ENCODE results near the gene PPP2R5C.
A peak's percentile ranks its signal among the peaks of the same experiment; 100 is the strongest.
"Not testable (repeated sequence)": the region's sequence is repeated elsewhere in the genome, so short reads cannot be mapped to it uniquely, and the experiment has no call there.

Gene PPP2R5C

DNA sequence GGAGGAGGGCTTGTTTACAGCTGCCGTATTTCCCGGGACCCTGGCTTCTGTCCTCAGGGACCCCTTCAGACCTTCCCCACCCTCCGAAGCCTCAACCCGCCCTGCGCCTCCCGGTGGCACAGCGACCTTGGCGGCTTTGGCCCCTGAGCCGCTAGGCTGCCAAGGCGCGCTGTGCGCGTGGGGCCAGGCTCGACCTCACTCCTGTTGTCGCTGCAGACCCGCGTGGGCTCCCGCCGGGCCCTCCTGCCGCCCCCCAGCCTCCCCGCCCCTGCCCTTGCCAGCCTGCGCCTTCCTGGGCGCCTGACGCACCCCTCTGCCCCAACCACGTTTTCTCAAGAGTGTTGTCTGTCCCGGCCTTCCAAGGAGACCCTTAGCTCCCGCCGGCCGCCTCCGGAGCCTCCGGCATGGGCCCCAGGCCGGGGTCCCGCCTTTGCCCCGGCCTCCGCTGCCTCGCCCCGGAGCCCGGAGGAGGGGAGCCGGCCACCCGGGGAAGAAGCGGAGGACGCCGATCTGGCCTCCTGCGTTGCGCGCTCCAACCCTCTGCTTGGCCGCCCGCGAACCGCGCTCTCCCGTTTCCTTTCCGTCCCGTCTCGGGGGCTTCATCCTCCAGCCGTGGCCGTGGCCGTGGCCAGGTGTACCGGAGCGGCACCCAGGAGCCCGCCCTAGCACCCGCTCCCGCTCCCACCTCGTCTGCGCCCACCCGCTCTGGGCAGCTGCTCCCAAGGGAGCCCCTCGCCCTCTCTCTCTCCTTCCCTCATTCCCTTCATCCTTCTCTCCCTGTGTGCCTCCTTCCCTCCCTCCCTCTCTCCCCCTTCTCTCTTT, 19.9 kb downstream of the PPP2R5C start:
- DNase-seq (ENCODE audit: low read depth): no peak

DNA sequence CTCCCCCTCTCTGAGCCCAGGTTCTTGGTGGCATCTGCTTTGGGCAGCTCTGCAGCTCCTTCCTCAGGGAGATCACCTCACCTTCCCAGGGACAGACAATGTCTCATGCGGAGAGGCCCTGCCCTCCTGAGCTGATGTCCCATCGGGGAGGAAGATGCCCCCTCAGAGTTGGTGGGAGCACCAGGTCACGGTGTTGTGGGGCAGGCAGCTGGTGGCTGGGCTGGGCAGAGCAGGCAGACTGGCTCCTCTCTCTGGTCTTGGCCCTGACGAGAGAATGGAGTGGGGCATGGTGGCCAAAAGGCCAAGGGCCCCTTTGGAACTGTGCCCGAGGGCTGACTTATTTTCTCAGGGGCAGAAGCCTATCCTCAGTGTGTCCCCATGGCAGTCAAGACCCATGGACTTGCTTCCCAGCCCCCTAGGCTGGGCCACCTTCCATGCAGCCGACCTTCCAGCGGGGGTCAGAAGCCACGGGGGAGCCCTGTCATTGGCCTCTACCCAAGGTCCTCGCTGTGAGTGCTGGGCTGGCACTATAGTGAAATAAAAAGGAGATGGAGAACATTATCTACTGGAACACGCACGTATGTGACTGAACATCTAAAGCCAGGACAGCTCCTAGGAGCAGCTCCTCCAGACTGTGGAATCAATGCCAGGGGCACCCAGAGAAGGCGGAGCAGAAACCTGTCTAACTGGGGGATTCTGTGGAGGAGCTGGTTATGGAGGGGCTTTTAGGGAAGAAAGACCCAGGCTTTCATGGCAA, 21.9 kb downstream of the PPP2R5C start:
- DNase-seq (ENCODE audit: low read depth): no peak

DNA sequence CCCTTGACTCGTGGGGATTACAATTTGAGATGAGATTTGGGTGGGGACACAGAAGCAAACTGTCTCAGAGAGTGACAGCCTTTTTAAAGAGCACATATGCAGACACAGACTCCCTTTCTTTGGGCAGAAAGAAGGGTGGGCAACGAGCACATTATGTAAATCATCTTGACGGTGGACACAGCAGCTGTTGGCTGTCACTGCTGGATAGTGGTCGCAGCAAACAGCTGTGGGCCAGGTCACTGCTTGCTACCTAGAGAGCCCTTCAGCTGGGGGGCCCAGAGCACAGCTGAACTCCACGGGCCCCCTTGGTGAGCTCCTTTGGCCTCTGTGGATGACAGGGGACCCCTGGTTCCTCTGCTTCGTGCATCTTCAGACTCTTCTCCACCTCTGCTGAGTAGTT, 23.1 kb downstream of the PPP2R5C start:
- no peak for DNase-seq (ENCODE audit: low read depth)

DNA sequence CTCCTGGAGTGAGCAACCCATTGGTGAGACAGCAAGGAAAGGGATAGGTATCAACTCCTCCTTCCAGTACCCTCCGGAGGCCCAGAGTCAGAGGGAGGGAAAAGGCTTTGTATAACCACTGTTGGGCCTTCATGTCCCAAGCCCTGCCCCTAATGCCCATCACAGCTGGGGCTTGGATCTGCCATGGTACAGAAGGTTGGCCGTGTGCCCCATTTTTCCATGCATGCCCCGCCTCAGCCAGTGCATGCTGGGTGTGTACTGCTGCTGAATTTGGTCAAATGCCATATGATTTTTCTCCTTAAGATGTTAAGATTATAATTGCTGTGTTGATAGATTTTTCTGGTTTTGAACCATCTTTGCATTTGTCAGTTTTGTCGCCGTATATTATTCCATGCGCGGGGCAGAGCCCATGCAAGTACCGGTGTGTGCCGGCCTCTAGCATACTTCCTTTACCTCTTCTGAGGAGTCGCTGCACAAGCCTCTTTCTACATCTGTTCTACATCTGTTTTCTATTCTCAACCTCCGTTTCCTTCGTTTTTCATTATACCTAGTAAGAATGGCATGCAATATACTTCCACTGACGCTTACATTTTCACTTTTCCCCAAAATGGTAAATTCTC, 26.6 kb downstream of the PPP2R5C start:
- DNase-seq (ENCODE audit: low read depth): no peak

DNA sequence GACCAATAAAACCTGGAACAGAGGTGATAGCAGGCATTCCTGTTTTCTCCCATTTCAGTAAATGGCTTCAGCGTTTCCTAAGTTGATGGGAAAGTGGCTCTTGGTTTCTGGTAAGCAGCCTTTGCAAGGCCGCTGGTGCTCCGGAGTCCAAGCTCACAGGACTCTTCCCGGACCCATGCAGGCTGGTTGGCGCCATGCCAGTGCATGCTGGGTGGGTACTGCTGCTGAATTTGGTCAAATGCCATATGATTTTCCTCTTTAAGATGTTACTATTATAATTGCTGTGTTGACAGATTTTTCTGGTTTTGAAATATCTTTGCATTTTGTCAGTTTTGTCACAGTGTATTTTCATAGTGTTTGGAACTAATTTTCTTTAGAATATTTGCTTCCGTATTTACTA, 27.7 kb downstream of the PPP2R5C start:
- no peak for DNase-seq (ENCODE audit: low read depth)

DNA sequence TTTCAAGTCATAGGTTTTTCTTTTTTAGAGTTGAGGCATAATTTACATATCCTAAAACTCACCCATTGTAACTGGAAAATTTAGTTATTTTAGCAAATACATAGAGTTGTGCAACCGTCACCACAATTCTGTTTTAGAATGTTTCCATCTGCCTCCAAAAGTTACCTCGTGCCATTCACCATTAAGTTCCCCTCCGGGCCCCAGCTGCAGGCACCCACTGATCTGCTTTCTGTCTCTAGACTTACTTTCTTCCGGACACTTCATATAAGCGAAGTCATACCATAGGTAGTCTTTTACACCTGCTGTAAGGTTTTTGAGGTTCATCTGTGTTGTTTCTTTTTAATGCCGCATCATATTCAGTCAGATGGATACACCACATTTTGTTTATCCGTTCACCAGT, 28.7 kb downstream of the PPP2R5C start:
- no peak for DNase-seq (ENCODE audit: low read depth)

DNA sequence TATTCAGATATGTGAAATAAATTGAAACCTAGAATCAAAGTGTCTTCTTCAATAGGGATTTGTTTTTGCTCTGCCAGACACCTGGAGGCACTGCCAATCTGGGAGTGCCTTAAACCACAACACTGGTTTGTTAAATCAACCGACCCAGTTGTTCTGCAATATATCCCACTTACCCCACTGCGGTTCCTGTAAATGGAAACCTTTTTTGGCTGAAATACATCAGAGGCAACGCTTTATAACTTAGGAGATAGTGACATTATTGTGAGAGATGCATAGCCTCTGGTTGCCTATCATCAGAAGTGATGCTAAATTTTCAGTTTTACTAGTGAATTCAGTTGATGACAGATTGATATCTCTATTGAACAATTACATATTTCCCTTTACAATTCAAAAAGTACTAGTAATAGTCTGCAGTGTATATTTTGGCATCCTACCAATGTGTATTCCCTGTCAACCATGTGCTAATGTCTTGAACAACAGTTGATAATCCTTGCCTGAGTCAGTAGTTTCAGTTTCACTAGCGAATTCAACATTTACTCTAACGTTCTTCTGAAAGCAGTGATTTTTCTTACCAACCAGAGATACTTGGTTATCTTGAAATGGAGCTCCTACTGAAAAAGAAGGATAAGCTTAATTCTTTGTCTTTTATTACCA, 30.5 kb downstream of the PPP2R5C start:
- DNase-seq (ENCODE audit: low read depth): no peak

DNA sequence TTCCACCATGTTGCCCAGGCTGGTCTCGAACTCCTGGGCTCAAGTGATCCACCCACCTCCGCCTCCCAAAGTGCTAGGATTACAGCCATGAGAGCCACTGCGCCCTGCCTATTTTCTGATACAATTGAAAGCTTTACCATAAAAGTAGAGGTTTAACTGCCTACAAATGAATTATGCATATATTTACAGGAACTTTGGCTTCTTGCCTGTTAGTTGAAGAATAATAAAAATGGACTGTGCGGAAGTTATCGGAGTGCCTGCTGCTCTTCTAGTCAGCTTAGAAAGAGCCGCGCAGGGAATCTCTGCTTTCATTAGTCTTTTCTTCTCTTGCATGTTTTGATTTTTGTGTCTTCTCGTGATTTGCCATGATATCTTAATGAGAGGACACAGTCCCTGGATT, 34.5 kb downstream of the PPP2R5C start:
- no peak for DNase-seq (ENCODE audit: low read depth)

DNA sequence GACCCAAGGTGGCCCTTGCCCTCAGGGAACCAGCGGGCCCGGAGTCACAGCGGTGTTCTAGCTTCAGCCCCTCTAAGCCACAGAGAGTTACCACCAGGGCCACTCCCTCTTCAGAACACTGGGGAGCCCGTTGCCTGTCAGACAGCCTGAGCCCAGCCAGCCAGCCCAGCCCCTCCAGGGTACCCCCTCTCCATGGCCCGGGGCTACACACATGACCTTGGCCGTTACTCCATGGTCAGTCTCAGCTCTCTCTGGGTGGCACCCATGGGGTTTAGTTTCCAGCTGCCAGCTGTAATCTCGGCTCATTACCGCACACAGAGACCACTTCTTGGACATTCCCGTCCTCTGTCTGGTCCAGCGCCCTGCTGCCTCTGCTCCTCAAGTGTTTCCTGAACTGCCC, 35.0 kb downstream of the PPP2R5C start:
- DNase-seq (ENCODE audit: low read depth): no peak

DNA sequence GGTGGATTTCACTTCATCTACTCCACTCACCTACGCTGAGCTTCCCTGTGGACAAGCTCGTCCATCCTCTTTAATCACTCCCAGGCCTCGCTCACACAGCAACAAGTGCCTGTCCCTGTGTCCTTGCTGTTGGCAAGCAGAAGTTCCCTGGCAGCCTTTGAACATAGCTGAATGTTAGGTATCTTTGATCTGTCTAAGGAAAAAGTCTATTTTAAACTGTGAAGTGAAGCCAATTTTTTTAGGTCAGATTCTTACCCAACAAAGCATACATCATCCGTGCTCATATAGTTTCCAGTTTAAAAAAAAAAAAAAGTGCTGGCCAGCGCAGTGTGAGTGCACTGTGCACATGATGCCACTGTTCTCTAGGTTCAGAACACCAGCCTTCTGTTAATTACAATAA, 36.3 kb downstream of the PPP2R5C start:
- no peak for DNase-seq (ENCODE audit: low read depth)

DNA sequence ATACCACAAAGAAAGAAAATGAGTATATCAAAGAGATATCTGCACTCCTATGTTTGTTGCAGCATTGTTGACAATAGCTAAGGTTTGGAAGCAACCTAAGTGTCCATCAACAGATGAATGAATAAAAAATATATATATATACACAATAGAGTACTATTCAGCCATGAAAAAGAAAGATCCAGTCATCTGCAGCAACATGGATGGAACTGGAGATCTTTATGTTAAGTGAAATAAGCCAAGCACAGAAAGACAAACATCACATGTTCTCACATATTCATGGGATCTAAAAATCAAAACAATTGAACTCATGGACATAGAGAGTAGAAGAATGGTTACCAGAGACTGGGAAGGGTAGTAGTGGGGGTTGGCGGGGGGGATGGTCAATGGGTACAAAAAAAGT, 42.9 kb downstream of the PPP2R5C start:
- not testable (repeated sequence) for DNase-seq (ENCODE audit: low read depth)

DNA sequence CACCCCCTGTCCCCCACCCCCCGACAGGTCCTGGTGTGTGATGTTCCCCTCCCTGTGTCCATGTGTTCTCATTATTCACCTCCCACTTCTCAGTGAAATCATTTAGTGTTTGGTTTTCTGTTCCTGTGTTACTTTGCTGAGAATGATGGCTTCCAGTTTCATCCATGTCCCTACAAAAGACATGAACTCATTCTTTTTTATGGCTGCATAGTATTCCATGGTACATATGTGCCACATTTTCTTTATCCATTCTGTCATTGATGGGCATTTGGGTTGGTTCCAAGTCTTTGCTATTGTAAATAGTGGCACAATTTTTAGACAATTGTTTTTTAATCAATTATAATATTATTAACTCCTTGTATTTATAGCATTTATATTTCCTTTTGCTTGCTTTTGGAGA, 44.7 kb downstream of the PPP2R5C start:
- not testable (repeated sequence) for DNase-seq (ENCODE audit: low read depth)

DNA sequence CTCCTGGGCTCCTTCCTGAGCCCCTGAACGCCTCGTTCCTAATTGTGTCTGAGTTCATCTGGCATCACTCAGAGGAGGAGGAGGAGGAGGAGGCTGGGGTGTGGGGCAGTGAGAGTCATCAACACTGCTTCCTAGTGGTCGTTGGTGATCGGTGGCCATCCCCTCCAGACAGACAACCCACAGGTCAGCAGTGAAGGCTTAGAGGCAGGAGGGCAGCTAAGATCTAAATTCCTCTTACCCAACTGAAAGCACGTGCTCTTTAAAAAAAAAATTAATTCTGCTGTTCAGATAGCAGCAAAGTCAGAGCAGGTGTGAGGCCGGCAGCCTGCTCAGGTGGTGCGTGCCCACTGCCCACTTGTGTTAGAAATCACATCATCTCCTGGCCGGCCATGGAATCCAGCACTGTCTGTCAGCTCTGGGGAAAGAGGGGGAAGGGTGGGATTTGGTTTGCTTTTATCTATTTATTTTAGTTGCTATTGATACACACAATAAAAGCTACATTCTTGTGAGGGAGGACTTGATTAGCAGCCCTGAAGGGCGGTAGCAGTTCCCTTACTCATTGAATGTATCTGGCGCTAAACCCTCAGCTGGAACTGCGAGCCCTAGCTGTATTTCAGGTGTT, 46.6 kb downstream of the PPP2R5C start:
- DNase-seq (ENCODE audit: low read depth): no peak

DNA sequence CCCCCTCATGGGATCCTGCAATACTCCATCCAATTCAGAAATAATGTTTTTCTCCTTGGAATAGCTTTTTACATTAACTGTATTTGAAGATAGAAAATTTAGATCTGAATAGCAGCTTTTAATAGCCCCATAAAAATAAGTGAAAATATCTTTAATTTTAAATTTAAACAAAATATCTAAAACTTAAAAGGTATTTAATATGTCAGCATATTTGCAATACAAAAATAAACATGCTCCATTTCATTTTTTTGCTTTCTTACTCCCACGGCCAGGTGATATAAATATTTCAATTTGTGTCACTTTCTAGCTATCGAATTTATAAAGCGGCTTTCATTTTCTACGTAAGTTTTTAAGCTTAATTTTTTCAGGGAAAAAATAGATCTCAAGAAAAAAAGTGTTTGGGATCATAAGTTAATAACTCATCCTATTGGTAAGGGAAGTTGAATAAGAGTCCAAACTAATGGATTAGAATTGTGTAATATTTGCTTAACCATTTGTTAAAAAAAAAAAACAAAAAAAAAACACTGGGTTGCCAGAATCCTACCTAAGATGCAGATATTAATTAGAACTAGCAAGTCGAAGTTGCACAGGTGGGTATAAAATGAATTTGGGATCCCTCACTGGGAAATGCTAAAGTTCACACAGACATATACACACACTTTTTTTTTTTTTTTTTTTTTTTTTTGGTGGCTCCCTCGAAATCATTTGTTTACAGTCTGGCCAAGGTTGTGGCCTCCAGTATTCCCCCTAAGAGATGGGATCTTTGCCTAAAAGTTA, 47.6 kb downstream of the PPP2R5C start:
- no peak for DNase-seq (ENCODE audit: low read depth)

DNA sequence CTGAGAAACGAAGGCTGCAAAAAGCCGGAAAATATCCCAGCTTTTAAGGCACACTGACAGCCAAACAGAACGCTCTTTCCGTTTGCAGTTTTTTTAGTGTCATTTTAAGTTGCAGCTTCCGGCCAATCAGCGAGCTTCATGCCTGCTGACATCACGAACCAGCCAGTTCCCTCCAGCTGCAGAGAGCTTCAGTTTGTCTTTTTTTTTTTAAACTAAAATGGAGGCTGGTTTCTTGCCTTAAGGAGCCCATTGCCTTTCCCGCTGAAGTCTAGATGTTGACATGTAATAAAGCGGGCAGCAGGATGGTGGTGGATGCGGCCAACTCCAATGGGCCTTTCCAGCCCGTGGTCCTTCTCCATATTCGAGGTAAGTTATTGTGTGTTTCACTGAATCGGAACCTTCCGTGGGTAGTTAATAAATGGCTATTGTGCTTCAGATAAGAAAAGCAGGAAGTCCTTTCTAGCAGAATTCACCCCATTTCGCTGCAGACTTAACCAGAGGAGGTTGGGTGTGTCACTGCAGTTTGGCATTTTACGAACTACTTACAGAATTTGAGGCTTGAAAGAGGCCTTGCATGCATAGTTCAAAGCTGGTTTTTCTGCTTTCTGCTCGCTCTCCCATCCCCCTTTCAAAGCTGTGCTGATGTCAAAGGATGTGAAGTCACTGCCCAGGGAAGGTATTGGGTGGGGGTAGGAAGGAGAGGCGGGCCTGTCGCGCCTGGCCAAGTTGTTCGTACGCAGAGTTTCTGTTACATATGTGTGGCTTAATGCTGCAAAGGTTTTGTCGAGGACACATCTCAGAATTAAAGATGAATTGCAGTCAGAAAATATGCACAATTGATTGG, 48.4 kb downstream of the PPP2R5C start:
- DNase-seq (ENCODE audit: low read depth): peak; percentile 69

DNA sequence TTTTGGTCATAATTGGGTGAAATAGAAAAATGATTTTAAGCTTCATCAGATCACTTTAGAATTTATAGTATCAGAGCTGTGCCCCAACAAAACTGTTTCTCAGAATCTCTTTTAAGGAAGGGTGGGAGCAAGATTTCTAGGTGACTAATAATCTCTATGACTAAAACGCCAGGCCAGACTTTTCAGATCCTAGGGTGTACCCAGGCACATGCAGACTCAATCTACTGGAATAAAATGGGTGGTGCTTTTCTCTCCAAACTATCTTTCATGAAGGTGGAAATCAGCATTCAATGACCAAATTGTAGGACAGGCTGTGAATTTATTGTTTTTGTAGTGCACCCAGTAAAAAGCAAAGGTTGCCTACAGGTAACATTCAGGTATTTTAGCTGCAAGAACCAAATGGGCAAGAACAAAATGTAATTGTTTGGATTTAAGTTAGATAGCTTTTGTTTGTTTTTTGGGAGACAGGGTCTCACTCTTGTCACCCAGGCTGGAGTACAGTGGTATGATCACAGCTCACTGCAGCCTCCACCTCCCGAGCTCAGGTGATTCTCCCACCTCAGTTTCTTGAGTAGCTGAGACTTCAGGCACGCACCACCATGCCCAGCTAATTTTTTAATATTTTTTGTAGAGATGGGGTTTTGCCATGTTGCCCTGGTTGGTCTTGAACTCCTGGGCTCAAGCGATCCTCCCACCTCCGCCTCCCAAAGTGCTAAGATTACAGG, 49.5 kb downstream of the PPP2R5C start:
- DNase-seq (ENCODE audit: low read depth): no peak

DNA sequence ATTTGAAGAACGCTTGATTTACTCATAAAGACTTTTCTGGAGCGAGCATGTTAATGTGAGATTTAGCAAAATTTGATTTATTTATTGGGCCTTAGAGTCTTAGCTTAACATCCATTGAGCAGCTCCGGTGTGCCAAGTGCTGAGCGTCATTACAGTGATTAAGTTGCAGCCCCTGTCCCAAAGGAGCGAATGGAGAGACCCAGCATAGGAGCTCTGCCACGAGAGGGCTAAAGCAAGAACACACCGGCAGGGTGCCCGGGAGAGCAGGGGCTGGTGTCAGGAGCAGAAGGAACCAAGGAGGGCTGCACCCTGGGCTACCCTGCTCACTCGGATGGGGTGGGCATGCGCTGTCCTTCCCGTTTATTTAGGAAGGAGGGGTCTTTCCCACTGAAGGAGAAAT, 50.6 kb downstream of the PPP2R5C start:
- no peak for DNase-seq (ENCODE audit: low read depth)

DNA sequence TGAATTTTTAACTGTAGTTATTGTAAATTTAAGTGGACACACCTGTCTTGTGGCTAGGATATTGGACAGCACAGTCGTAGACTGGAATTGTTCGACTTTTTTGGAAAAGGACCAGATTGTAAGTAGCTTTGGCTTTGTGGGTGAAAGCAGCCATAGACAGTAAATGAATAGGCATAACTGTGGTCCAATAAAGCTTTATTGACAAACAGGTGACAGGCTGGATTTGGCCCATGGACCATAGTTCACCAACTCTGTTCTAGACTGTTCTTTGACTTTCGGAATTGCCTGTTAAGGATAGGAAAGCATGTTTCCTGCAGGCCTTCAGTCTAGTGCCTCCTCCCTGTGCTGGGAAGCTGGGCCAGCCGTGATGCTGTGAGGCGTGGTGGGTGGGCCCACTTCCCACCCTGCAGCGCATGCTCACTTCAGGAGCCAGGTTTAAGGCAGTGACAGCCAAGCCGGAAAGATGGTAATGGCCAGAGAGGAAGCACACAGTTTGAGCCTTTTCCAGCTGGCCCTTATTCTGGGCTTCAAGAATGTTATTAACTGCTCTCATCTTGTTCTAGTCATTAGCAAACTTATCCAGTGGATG, 51.8 kb downstream of the PPP2R5C start:
- DNase-seq (ENCODE audit: low read depth): no peak

DNA sequence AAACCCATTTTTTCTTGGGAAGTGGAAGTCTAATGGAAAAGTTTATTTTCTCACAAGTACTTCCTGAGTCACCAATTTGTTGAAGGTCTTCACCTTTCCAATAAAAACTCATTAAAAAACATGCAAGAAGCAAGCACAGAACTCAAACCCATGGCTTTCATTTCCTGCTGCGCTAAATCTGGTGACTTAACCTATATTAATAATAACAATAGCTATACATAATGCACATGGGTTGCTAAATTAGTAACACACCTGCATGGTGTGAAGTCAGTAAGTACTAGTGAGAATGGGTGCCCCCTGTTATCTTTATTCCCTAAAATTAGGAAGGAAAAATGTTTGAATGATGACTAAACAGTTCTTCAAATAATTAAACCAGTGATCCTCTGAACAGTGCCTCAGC, 52.3 kb downstream of the PPP2R5C start:
- DNase-seq (ENCODE audit: low read depth): no peak

Measured in stimulated activated CD8-positive, alpha-beta memory T cell treated with anti-CD3 and anti-CD28 coated beads, Interleukin-15, amount 100 ng/mL, for 1 hour (primary cell).